Fibroblast of the aortic adventitia (primary cell): ENCODE measurements around the gene IGF2R. TPM values are rescaled to one million over a fixed set of nuclear protein-coding genes. Genes with fewer than 3 reads are reported as not detected.

Source experiments
- DNase-seq: peaks from one replicate; pipeline ENCODE4 v3.0.0-alpha.2; 2010; ENCODE audit warnings: low read depth
- H3K4me3 ChIP-seq: 2 replicates; pipeline ENCODE4 v1.5.1; 2011; ENCODE audit warnings: low read depth, mild to moderate bottlenecking, control low read depth, low read length, moderate library complexity
- total RNA-seq: library from RNA; depleted of rRNA; stranded (reverse); fragments of >200 nt; gene quantifications from 2 replicates; pipeline ENCODE4 v1.2.3, GENCODE V29; 2012; ENCODE audit warnings: low replicate concordance
- TF ChIP-seq, protein P1 (sequence below): IDR thresholded peaks from 2 replicates; pipeline ENCODE4 v1.5.1; 2011; ENCODE audit warnings: mild to moderate bottlenecking, low read length, control low read depth, inconsistent platforms; ENCODE audit not compliant: insufficient read depth

Gene IGF2R
- total RNA-seq, 1 donor: 112 TPM

DNA sequence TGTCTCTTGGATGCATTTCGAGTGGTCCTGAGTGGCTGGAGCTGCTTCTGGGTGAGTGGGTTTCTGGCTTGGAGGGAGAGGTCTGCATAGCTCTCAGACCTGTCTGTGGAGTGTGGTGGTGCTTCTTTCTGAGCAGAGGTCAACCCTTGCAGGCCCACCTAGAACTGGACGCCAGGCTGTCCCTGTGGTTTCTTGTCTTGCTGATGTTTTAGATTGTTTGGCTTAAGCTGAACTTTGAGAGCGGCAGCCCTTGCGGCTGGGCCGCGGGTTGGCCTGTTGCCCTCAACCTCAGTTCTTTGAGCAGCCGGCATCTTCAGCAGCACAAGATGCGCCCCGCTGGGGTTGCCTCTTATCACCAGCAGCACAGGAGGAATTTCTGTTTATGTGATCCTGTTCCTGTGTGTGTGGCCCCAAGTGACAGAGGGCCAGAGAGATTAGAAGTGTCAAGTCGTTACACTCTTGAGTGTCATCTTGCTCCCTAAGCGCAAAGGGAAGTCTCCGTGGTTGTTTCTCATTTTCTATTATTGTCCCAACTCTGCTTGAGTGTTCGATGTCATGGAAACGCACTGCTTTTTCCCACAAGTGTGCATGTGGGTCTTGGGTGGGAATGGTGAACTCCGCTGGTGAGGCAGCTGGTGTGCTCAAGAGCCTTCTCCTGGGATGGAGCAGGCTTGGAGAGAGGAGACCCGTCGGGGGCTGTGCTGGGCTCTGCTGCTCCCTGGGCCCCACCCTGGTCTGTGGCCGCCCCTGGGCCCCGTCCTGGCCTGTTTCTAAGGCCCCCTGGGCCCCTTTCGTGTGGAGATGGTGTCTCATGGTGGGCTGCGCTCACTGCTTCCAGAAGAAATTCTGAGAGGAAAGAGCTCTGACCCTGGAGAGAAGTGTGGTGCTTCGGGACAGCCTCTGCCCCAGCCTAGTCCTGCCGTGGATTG is 132.7 kb downstream of the IGF2R start:
- TF ChIP-seq, protein P1, sequence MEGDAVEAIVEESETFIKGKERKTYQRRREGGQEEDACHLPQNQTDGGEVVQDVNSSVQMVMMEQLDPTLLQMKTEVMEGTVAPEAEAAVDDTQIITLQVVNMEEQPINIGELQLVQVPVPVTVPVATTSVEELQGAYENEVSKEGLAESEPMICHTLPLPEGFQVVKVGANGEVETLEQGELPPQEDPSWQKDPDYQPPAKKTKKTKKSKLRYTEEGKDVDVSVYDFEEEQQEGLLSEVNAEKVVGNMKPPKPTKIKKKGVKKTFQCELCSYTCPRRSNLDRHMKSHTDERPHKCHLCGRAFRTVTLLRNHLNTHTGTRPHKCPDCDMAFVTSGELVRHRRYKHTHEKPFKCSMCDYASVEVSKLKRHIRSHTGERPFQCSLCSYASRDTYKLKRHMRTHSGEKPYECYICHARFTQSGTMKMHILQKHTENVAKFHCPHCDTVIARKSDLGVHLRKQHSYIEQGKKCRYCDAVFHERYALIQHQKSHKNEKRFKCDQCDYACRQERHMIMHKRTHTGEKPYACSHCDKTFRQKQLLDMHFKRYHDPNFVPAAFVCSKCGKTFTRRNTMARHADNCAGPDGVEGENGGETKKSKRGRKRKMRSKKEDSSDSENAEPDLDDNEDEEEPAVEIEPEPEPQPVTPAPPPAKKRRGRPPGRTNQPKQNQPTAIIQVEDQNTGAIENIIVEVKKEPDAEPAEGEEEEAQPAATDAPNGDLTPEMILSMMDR: no peak
- no peak for DNase-seq
- H3K4me3 ChIP-seq: no peak overlapping the region

DNA sequence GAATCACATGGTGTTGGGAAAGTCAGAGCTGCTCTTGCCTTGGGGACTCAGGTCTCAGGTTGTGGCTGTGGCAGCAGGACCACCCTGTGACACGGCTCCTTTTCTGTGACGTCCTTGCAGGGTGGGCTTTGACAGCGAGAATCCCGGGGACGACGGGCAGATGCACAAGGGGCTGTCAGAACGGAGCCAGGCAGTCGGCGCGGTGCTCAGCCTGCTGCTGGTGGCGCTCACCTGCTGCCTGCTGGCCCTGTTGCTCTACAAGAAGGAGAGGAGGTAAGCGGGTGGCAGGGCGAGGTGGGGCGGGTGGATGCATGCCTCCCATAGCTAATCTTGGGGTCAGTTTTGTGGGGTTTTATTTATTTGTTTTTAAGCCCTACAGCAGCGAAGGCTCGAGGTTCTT is 133.5 kb downstream of the IGF2R start:
- DNase-seq: no peak
- H3K4me3 ChIP-seq: no peak overlapping the region
- TF ChIP-seq, protein P1: no peak

DNA sequence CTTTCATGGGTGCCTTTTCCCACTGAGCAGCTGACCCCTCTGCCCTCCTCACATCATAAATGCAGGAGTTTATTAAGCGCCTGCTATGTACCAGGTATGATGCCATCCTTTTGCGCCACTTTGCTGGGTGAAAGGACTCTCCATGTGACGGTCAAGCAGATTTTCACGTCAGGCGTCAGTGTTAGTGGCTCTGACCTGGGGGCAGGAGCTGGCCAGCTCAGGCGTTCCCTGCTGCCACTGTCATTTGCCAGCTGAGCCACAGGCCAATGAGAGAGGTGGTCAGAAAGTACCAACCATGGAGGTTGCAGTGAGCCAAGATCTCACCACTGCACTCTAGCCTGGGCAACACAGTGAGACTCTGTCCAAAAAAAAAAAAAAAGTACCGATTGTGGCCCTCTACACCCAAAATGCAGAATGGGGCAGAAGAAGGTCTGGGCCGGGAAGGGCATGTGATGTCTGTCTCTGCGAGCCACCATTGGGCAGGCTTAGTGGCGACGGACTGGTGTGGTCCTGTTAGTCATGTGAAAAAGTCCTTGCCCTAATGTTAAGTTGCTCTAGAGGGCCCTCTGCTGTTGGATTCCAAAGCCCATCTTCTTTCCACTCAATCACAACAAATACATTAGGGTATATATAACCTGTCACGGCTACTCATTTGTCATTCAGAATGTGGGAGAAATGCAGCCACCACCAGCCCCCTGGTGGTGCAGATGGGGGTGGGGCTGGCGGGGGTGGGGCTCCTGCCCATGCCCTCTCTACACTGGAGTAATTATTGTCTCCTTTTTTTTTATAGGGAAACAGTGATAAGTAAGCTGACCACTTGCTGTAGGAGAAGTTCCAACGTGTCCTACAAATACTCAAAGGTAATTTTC is 134.3 kb downstream of the IGF2R start:
- TF ChIP-seq, protein P1: peak; percentile 48
- peak; percentile 35 for DNase-seq
- no peak overlapping the region for H3K4me3 ChIP-seq

DNA sequence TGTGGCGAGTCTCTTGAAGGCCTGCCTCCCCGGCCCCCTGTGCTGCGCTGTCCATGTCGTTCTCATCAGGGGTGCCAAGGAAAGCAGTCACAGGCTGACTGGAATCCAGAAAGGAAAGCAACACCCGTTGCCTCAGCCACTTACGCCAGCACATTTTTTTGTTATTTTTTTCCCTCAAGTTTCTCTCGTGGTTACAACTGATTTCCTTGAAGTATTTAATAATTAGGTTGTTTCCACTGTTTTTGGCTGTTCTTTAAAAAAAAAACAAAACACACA is 134.9 kb downstream of the IGF2R start:
- peak; percentile 15 for DNase-seq
- TF ChIP-seq, protein P1: no peak
- H3K4me3 ChIP-seq: no peak overlapping the region

DNA sequence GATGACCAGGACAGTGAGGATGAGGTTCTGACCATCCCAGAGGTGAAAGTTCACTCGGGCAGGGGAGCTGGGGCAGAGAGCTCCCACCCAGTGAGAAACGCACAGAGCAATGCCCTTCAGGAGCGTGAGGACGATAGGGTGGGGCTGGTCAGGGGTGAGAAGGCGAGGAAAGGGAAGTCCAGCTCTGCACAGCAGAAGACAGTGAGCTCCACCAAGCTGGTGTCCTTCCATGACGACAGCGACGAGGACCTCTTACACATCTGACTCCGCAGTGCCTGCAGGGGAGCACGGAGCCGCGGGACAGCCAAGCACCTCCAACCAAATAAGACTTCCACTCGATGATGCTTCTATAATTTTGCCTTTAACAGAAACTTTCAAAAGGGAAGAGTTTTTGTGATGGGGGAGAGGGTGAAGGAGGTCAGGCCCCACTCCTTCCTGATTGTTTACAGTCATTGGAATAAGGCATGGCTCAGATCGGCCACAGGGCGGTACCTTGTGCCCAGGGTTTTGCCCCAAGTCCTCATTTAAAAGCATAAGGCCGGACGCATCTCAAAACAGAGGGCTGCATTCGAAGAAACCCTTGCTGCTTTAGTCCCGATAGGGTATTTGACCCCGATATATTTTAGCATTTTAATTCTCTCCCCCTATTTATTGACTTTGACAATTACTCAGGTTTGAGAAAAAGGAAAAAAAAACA is 136.1 kb downstream of the IGF2R start:
- no peak for DNase-seq
- H3K4me3 ChIP-seq: no peak overlapping the region
- TF ChIP-seq, protein P1: no peak

DNA sequence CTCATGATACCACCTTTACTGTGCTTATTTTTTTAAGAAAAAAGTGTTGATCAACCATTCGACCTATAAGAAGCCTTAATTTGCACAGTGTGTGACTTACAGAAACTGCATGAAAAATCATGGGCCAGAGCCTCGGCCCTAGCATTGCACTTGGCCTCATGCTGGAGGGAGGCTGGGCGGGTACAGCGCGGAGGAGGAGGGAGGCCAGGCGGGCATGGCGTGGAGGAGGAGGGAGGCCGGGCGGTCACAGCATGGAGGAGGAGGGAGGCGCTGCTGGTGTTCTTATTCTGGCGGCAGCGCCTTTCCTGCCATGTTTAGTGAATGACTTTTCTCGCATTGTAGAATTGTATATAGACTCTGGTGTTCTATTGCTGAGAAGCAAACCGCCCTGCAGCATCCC is 137.1 kb downstream of the IGF2R start:
- no peak overlapping the region for H3K4me3 ChIP-seq
- TF ChIP-seq, protein P1: no peak
- no peak for DNase-seq
